ENCODE measurements around the gene MYLK2. TPM values are rescaled to one million over a fixed set of nuclear protein-coding genes. Genes with fewer than 3 reads are reported as not detected.

Gene MYLK2
- total and polyA plus RNA-seq, 2 of the 4 experiments (the other 2 are of a cell fraction), result 0.18 to 0.27 TPM

DNA sequence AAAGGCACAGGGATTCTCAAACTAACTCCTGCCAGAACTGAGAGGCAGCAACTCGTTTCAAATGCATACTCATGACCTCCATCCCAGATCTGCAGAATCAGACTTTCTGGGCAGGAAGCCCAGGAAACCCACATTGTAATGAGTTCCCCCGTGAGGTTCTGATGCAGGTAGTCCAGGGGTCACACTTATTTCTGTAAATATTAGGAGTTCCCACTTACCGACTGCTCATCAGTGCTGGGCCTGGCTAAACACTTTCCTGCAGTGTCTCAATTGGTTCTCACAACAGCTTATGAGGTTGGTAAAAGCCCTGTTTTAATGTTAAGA is 39.6 kb downstream of the MYLK2 start:
- H3K56ac ChIP-seq (ENCODE audit: extremely low read depth, insufficient read depth, low read length), result no peak overlapping the region
- BruUV-seq (replicated peaks), result no TSS peak
- H3K79me1 ChIP-seq (ENCODE audit: low read depth in 1 of 2, low read length in 2 of 2), result no peaks in the 10 kb centered on the region
- H3K23ac ChIP-seq (ENCODE audit: low read depth, low read length), result no peak overlapping the region
- H3K4me3 ChIP-seq (ENCODE audit: insufficient read depth, low read depth, low read length), result no peak overlapping the region
- H2BK120ac ChIP-seq (ENCODE audit: low read depth, low read length), result no peak overlapping the region
- H4K8ac ChIP-seq (ENCODE audit: low read depth in 2 of 2, low read length in 2 of 2), result no peak overlapping the region
- 100% methylated on average over 1 of the region's 3 CpGs; no CpG with 5 or more reads in 1 of the 2 experiments for WGBS, 2 experiments (ENCODE audit: extremely low coverage in 2 of 2, insufficient read length in 1 of 2)
- no peak overlapping the region for H4K91ac ChIP-seq (ENCODE audit: insufficient read depth, low read depth, low read length)
- no peak overlapping the region for H3K9ac ChIP-seq (ENCODE audit: low read depth, low read length)
- H2AK9ac ChIP-seq (replicated peaks; ENCODE audit: low read depth, low read length, poor library complexity), result no peak overlapping the region
- intact Hi-C loops (cut with micrococcal nuclease) (no loop called here), in situ Hi-C loops (cut with MboI; ENCODE audit: low sequenced_read_pairs) (loop anchor here (10.0 kb wide), 1 partner anchor 96 kb away; the partner anchor contains the start of gene PDRG1), dilution Hi-C loops (cut with HindIII; ENCODE audit: low sequenced_read_pairs, unreplicated experiment) (no loop called here)
- H2BK15ac ChIP-seq (ENCODE audit: low read depth, low read length), result no peak overlapping the region
- H3K9me1 ChIP-seq (ENCODE audit: insufficient read depth, low read length), result no peaks in the 10 kb centered on the region
- H3K4me2 ChIP-seq (ENCODE audit: low read depth, low read length), result no peak overlapping the region
- H3K36me3 ChIP-seq (ENCODE audit: control insufficient read depth, insufficient read depth, low read length), result no peaks in the 10 kb centered on the region
- no peak overlapping the region for H2BK5ac ChIP-seq (ENCODE audit: low read depth, low read length, poor library complexity, severe bottlenecking)
- H3K27me3 ChIP-seq (ENCODE audit: control insufficient read depth, insufficient read depth, low read length), result peaks cover 90% of the 10 kb centered on the region
- no peaks in the 10 kb centered on the region for H3K9me3 ChIP-seq (ENCODE audit: control insufficient read depth, insufficient read depth, low read length)
- H2BK20ac ChIP-seq (ENCODE audit: low read depth, low read length), result no peak overlapping the region
- H3K4me1 ChIP-seq (ENCODE audit: control insufficient read depth, insufficient read depth, low read length), result peaks cover 2% of the 10 kb centered on the region; the same call in 1 of the 2 replicates
- H3K18ac ChIP-seq (ENCODE audit: low read depth, low read length), result no peak overlapping the region
- no peak overlapping the region for H4K5ac ChIP-seq (ENCODE audit: low read depth, low read length)
- DNase-seq (no peak), ATAC-seq (ENCODE audit: low read depth) (no peak)
- no peak overlapping the region for H2AFZ ChIP-seq (replicated peaks; ENCODE audit: low read length, poor library complexity)
- CTCF ChIA-PET, result no interaction called here
- H3K27ac ChIP-seq (ENCODE audit: insufficient read depth, low read length), result no peak overlapping the region
- no peak overlapping the region for H2AK5ac ChIP-seq (ENCODE audit: low read depth, low read length)
- no peak overlapping the region for H3K4ac ChIP-seq (ENCODE audit: low read depth, low read length)
- TF ChIP-seq NFE2L2 (IDR thresholded peaks at IDR 0.05; ENCODE audit: low read depth, low read length) (no peak), RAD21 (IDR thresholded peaks at IDR 0.05; ENCODE audit: low read length) (no peak), RCOR1 (IDR thresholded peaks at IDR 0.05; ENCODE audit: insufficient replicate concordance, low read length) (no peak), FOS (IDR thresholded peaks at IDR 0.05; ENCODE audit: low read depth, low read length) (no peak), MAZ (IDR thresholded peaks at IDR 0.05; ENCODE audit: borderline replicate concordance, low read depth, low read length) (no peak), MAFK (IDR thresholded peaks at IDR 0.05; ENCODE audit: low read depth, low read length) (no peak), CEBPB (IDR thresholded peaks at IDR 0.05; ENCODE audit: low read depth, low read length) (no peak), MXI1 (IDR thresholded peaks at IDR 0.05; ENCODE audit: borderline replicate concordance, low read depth, low read length) (no peak)
- TF ChIP-seq, protein P1, sequence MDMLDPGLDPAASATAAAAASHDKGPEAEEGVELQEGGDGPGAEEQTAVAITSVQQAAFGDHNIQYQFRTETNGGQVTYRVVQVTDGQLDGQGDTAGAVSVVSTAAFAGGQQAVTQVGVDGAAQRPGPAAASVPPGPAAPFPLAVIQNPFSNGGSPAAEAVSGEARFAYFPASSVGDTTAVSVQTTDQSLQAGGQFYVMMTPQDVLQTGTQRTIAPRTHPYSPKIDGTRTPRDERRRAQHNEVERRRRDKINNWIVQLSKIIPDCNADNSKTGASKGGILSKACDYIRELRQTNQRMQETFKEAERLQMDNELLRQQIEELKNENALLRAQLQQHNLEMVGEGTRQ (IDR thresholded peaks at IDR 0.05; ENCODE audit: low read depth, low read length), result no peak
- TF ChIP-seq, protein P2, sequence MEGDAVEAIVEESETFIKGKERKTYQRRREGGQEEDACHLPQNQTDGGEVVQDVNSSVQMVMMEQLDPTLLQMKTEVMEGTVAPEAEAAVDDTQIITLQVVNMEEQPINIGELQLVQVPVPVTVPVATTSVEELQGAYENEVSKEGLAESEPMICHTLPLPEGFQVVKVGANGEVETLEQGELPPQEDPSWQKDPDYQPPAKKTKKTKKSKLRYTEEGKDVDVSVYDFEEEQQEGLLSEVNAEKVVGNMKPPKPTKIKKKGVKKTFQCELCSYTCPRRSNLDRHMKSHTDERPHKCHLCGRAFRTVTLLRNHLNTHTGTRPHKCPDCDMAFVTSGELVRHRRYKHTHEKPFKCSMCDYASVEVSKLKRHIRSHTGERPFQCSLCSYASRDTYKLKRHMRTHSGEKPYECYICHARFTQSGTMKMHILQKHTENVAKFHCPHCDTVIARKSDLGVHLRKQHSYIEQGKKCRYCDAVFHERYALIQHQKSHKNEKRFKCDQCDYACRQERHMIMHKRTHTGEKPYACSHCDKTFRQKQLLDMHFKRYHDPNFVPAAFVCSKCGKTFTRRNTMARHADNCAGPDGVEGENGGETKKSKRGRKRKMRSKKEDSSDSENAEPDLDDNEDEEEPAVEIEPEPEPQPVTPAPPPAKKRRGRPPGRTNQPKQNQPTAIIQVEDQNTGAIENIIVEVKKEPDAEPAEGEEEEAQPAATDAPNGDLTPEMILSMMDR (conservative IDR thresholded peaks at IDR 0.05; ENCODE audit: low read depth, low read length), result no peak
- no peaks in the 10 kb centered on the region for H4K20me1 ChIP-seq (ENCODE audit: insufficient read depth, low read length)
- H3K14ac ChIP-seq (replicated peaks; ENCODE audit: low read depth, low read length), result no peak overlapping the region
- POLR2A ChIA-PET (ENCODE audit: unreplicated experiment), result no interaction called here

Data from IMR-90 (cell line).